ENCODE results near the gene NFS1. TPM values are rescaled to one million over a fixed set of nuclear protein-coding genes. Genes with fewer than 3 reads are reported as not detected.

The NFS1 gene
- total and polyA plus RNA-seq, 4 donors: 26.2 to 38.1 (median 29.7) TPM

DNA sequence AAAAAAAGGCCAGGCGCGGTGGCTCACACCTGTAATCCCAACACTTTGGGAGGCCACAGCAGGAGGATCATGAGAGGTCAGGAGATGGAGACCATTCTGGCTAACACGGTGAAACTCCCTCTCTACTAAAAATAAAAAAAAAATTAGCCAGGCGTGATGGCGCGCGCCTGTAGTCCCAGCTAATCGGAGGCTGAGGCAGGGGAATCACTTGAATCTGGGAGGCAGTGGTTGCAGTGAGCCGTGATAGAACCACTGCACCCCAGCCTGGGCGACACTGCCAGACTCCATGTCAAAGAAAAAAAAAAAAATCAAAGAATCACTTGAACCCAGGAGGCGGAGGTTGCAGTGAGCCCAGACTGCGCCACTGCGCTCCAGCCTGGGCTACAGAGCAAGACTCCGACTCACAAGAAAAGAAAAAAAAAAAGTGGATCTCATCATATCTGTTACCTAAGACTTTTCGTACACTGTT, 38.7 kb upstream of the NFS1 start:
- peaks cover 3% of the 10 kb centered on the region for H3K4me1 ChIP-seq (ENCODE audit: control insufficient read depth, insufficient read depth, low read length)
- H3K27ac ChIP-seq (ENCODE audit: low read depth, low read length): no peak overlapping the region
- H3K36me3 ChIP-seq (ENCODE audit: control insufficient read depth, insufficient read depth, low read length): peaks cover 30% of the 10 kb centered on the region
- WGBS (ENCODE audit: insufficient coverage): 89% methylated on average over 10 of the region's 15 CpGs
- H3K27me3 ChIP-seq (ENCODE audit: control insufficient read depth, insufficient read depth, low read length): no peaks in the 10 kb centered on the region
- no peak overlapping the region for H3K4me3 ChIP-seq (ENCODE audit: low read depth, low read length)
- DNase-seq (ENCODE audit: low read depth in 4 of 6, low spot score in 6 of 6): no peak
- H3K9me3 ChIP-seq (ENCODE audit: control insufficient read depth, insufficient read depth, low read length): no peaks in the 10 kb centered on the region

DNA sequence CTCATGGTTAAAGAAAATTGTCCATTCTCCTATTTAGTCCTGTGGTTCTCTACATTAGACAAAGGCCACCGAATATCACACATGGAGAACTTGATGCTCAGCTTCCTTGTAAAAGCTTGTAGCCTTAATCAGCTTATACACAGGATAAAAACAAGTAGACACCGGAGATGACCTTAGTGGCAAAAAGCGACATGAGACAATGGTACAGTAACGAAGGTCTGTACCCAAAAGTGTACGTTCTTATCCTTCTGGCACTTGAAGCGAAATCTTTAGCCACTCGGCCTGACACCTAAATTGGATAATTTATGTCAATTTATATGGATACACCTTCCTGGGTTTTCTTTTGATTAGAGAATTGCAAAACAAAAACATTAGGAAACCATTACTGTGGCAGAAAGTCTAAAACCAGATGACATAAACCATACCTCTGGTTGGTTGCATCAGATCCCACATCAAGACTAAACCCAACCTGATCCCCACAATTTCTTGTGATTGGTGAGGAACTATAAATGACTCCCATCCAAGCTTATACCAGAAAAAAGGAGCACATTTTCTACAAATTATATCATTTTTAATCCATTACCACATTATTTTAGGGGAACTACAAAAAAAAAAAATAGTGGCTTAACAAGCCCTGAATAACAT, 36.8 kb upstream of the NFS1 start:
- Histone ChIP-seq H3K27me3 (ENCODE audit: control insufficient read depth, insufficient read depth, low read length) (no peaks in the 10 kb centered on the region), H3K36me3 (ENCODE audit: control insufficient read depth, insufficient read depth, low read length) (peaks cover 35% of the 10 kb centered on the region), H3K4me1 (ENCODE audit: control insufficient read depth, insufficient read depth, low read length) (peaks cover 3% of the 10 kb centered on the region), H3K4me3 (ENCODE audit: low read depth, low read length) (no peak overlapping the region), H3K9me3 (ENCODE audit: control insufficient read depth, insufficient read depth, low read length) (no peaks in the 10 kb centered on the region), H3K27ac (ENCODE audit: low read depth, low read length) (no peak overlapping the region)
- WGBS (ENCODE audit: insufficient coverage): 90% methylated on average over 3 of the region's 7 CpGs
- no peak for DNase-seq (ENCODE audit: low read depth in 4 of 6, low spot score in 6 of 6)

DNA sequence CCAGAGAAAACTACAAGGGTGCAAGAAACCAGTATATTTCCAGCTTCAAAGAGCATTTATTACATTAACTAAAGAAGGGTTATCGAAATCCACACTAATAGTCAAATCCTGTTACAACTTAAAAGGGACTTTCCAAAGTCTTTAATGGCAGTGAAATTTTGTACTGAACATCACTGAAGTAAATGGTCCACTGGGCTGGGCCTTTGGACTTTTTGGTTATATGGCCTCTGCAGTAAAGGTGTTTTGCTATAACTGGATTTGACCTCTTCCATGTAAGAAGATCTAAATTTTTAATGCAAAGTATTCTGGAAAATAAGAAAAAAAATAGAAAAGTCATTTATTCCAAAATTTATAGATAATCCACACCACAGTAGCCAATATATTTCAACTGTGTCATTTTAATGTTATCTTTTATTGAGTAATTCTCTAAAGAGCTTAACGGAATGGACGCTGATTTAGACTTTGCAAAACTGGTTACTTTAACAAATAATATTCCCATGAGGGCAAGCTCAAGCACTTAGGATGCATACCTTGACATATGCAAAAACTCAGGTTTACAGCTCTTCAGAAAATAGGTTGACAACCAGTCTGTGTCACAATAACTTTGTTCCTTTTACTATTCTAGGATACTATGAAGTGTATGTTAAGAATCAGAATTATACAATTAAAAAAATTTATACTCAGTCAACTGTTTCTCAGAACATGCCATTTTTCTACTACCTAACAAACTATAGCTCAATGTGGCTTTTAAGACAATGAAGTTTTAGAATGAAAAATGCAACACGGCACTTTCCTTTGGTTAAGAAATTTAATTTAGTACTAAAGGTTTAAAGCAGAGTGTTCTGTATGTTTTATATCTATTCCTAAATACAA, 35.9 kb upstream of the NFS1 start:
- H3K4me1 ChIP-seq (ENCODE audit: control insufficient read depth, insufficient read depth, low read length): peaks cover 3% of the 10 kb centered on the region
- H3K9me3 ChIP-seq (ENCODE audit: control insufficient read depth, insufficient read depth, low read length): no peaks in the 10 kb centered on the region
- no peak overlapping the region for H3K4me3 ChIP-seq (ENCODE audit: low read depth, low read length)
- no peak overlapping the region for H3K27ac ChIP-seq (ENCODE audit: low read depth, low read length)
- no peak for DNase-seq (ENCODE audit: low read depth in 4 of 6, low spot score in 6 of 6)
- H3K27me3 ChIP-seq (ENCODE audit: control insufficient read depth, insufficient read depth, low read length): no peaks in the 10 kb centered on the region
- peaks cover 35% of the 10 kb centered on the region for H3K36me3 ChIP-seq (ENCODE audit: control insufficient read depth, insufficient read depth, low read length)
- no CpG with 5 or more reads among the region's 4 CpGs for WGBS (ENCODE audit: insufficient coverage)

DNA sequence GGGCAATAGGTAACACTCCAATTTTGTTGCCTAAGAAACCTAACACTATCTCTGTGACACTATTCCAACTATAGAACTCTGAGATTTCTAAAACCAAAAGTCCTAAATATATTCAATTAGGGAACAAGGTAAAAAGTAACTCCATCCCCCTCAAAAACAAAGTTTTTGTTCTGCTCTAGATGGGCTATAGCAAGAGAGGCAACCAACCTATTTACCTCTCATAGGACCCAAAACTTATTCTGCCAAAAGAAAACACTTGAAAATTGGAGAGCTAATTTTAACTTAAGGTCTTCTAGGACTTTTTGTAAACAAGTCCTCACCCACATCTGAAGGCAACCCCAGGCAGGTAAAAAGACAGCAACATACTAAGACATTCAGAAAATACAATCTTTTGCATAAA, 35.2 kb upstream of the NFS1 start:
- Histone ChIP-seq H3K9me3 (ENCODE audit: control insufficient read depth, insufficient read depth, low read length) (no peaks in the 10 kb centered on the region), H3K4me1 (ENCODE audit: control insufficient read depth, insufficient read depth, low read length) (peaks cover 2% of the 10 kb centered on the region), H3K36me3 (ENCODE audit: control insufficient read depth, insufficient read depth, low read length) (peaks cover 34% of the 10 kb centered on the region), H3K4me3 (ENCODE audit: low read depth, low read length) (no peak overlapping the region), H3K27ac (ENCODE audit: low read depth, low read length) (no peak overlapping the region), H3K27me3 (ENCODE audit: control insufficient read depth, insufficient read depth, low read length) (no peaks in the 10 kb centered on the region)
- DNase-seq (ENCODE audit: low read depth in 4 of 6, low spot score in 6 of 6): no peak

DNA sequence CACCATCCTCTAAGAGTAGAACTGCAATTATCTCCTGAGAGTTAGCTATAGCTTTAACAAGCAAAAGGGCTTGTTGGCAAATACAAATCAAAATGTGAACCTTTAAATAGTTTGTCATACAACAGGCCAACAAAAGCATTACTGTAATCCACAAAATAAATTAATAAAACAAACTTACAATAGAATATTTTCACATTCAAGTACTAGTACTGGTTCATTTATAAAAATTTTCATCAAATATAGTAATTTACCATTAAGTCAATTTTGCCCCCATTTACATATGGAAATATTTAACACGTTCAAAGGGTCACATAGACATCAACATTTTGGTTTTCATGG, 33.5 kb upstream of the NFS1 start:
- WGBS (ENCODE audit: insufficient coverage): 83% methylated on average over 1 of the region's 1 CpG
- no peak overlapping the region for H3K27ac ChIP-seq (ENCODE audit: low read depth, low read length)
- H3K36me3 ChIP-seq (ENCODE audit: control insufficient read depth, insufficient read depth, low read length): peaks cover 33% of the 10 kb centered on the region
- no peak for DNase-seq (ENCODE audit: low read depth in 4 of 6, low spot score in 6 of 6)
- H3K9me3 ChIP-seq (ENCODE audit: control insufficient read depth, insufficient read depth, low read length): no peaks in the 10 kb centered on the region
- no peak overlapping the region for H3K4me3 ChIP-seq (ENCODE audit: low read depth, low read length)
- H3K4me1 ChIP-seq (ENCODE audit: control insufficient read depth, insufficient read depth, low read length): no peaks in the 10 kb centered on the region
- H3K27me3 ChIP-seq (ENCODE audit: control insufficient read depth, insufficient read depth, low read length): no peaks in the 10 kb centered on the region

DNA sequence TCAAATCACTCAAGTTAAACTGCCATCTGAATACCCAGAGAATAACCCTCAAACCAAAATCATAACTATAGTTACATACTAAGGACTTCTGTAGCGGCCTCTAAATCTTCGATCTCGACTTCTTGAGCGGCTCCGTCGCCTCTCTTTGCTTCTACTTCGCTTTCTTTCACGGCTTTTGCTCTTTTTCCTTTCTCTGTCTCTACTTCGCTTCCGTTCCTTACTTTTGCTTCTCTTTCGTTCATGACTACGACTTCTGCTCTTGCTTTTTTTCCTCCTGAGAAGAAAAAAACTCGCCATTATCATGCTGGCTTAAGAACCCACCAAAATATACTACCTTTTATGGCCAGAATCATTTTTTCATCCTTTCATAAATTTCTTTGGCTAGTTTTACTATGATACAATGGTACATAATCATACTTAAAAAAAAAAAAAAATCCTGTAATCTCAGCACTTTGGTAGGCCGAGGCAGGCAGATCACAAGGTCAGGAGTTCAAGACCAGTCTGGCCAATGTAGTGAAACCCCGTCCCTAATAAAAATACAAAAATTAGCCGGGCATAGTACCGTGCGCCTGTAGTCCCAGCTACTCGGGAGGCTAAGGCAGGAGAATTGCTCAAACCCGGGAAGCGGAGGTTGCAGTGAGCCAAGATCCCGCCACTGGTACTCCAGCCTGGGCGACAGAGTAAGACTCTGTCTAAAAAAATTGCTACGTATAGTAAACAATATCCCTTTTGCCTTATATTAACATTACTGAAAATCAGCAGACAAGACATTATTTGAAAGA, 32.9 kb upstream of the NFS1 start:
- Histone ChIP-seq H3K4me3 (ENCODE audit: low read depth, low read length) (no peak overlapping the region), H3K4me1 (ENCODE audit: control insufficient read depth, insufficient read depth, low read length) (no peaks in the 10 kb centered on the region), H3K9me3 (ENCODE audit: control insufficient read depth, insufficient read depth, low read length) (no peaks in the 10 kb centered on the region), H3K27ac (ENCODE audit: low read depth, low read length) (no peak overlapping the region), H3K27me3 (ENCODE audit: control insufficient read depth, insufficient read depth, low read length) (no peaks in the 10 kb centered on the region), H3K36me3 (ENCODE audit: control insufficient read depth, insufficient read depth, low read length) (peaks cover 32% of the 10 kb centered on the region)
- 96% methylated on average over 19 of the region's 24 CpGs for WGBS (ENCODE audit: insufficient coverage)
- DNase-seq (ENCODE audit: low read depth in 4 of 6, low spot score in 6 of 6): no peak

DNA sequence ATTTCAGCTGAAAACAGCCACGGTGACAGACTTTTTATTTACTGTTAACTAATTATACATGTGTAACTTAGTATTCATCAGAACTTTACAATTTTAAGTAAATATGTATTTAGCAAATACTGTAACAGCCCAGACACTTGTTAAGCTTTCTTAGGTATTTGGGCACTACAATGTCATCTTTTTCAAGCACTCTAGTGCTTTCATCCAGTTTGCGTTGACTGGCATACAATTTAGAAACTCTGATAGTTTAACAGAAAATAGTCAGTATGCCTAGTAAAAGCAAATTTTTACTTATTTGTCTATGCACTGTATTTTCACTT, 32.3 kb upstream of the NFS1 start:
- Histone ChIP-seq H3K36me3 (ENCODE audit: control insufficient read depth, insufficient read depth, low read length) (peaks cover 31% of the 10 kb centered on the region), H3K27me3 (ENCODE audit: control insufficient read depth, insufficient read depth, low read length) (no peaks in the 10 kb centered on the region), H3K27ac (ENCODE audit: low read depth, low read length) (no peak overlapping the region), H3K9me3 (ENCODE audit: control insufficient read depth, insufficient read depth, low read length) (no peaks in the 10 kb centered on the region), H3K4me1 (ENCODE audit: control insufficient read depth, insufficient read depth, low read length) (no peaks in the 10 kb centered on the region), H3K4me3 (ENCODE audit: low read depth, low read length) (no peak overlapping the region)
- no CpG with 5 or more reads among the region's 2 CpGs for WGBS (ENCODE audit: insufficient coverage)
- no peak for DNase-seq (ENCODE audit: low read depth in 4 of 6, low spot score in 6 of 6)

DNA sequence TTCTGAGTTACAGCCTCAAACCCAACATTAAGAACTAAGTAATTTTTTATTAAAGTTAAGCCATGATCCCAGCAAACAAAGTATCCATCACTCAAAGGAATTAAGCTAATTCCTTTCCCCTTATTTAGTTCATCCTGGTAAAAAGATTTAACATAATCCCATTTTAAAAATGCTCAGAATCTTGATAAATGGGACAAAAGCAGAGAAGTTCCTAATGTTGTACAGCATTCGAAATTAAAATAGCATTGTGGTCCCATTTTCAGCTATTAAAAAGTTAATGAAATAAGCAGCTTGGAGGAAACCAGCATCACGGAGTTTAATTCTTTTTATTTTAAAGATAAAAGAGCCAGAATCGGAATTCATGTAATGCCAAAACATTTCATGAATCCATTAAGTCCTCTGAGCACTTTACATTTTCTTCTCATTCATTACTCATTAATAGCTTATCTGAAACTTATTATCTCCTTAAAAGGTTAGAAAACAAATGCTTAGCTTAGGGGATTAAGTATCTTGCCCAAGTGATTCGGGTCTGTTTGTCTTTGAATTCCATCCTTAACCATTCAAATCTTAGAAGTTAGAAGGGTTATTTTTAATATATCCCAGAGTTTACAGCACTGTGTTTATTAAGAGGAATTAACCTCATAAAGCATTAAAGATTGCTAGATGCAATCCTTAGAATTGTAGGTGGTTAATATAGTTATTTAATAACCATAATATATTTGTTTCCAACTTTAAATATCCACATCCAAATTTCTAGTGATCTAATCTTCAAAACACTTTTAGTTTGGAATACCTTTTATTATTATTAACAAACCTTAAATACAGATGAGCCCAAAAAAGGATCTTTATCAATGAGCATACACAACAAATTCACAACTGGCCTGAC, 31.7 kb upstream of the NFS1 start:
- 100% methylated on average over 1 of the region's 4 CpGs for WGBS (ENCODE audit: insufficient coverage)
- H3K4me3 ChIP-seq (ENCODE audit: low read depth, low read length): no peak overlapping the region
- no peaks in the 10 kb centered on the region for H3K27me3 ChIP-seq (ENCODE audit: control insufficient read depth, insufficient read depth, low read length)
- no peak overlapping the region for H3K27ac ChIP-seq (ENCODE audit: low read depth, low read length)
- no peaks in the 10 kb centered on the region for H3K4me1 ChIP-seq (ENCODE audit: control insufficient read depth, insufficient read depth, low read length)
- no peak for DNase-seq (ENCODE audit: low read depth in 4 of 6, low spot score in 6 of 6)
- peaks cover 37% of the 10 kb centered on the region for H3K36me3 ChIP-seq (ENCODE audit: control insufficient read depth, insufficient read depth, low read length)
- H3K9me3 ChIP-seq (ENCODE audit: control insufficient read depth, insufficient read depth, low read length): no peaks in the 10 kb centered on the region

DNA sequence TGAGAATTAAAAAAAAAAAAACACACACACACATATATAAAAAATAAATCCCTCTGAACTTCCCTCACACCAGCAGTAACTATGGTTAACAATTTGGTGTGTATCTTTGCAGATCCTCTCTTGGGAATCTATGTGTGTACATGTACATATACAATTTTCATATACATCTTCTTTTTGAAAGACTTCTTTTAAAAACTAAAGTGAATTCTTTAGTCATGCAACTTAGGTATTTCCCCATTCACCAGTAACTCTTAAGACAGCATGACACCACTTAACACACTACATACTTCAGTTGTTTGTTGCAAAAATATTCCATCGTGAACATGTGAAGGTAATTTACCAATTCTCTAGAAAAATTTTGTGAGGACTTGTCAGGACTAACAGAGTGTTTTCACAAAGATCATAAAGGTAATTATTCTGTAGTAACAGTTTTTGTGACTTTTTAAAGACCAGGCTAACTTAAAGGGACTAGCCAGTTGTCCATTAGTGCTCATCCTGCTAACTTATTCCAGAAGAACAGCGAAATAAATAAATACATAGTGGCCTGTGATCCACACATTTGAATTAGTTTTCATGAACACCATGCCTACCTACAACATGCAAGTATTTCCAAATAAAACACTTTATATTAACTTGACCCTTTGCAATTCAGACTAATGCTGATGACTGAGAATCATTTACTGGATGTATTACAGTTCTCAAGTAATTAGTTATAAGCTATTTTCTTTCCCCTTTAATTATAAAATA, 30.9 kb upstream of the NFS1 start:
- no CpG with 5 or more reads among the region's 2 CpGs for WGBS (ENCODE audit: insufficient coverage)
- peaks cover 45% of the 10 kb centered on the region for H3K36me3 ChIP-seq (ENCODE audit: control insufficient read depth, insufficient read depth, low read length)
- no peak overlapping the region for H3K4me3 ChIP-seq (ENCODE audit: low read depth, low read length)
- H3K4me1 ChIP-seq (ENCODE audit: control insufficient read depth, insufficient read depth, low read length): no peaks in the 10 kb centered on the region
- no peaks in the 10 kb centered on the region for H3K9me3 ChIP-seq (ENCODE audit: control insufficient read depth, insufficient read depth, low read length)
- H3K27ac ChIP-seq (ENCODE audit: low read depth, low read length): no peak overlapping the region
- no peaks in the 10 kb centered on the region for H3K27me3 ChIP-seq (ENCODE audit: control insufficient read depth, insufficient read depth, low read length)
- no peak for DNase-seq (ENCODE audit: low read depth in 4 of 6, low spot score in 6 of 6)
